Thoracic aorta (tissue), 2 donors: ENCODE results near the gene TP53AIP1. TPM values are rescaled to one million over a fixed set of nuclear protein-coding genes. Genes with fewer than 3 reads are reported as not detected.

Experiments used
- ATAC-seq: fragments of 150-250 bp; one replicate; pipeline ENCODE4 v1.8.0; 2017; ENCODE audit warnings: low read depth; ENCODE audit not compliant: insufficient number of reproducible peaks, low FRiP score
- DNase-seq: peaks from one replicate; pipeline ENCODE4 v3.0.0-alpha.2; 2020; ENCODE audit warnings: low spot score
- H3K27ac ChIP-seq, 2 donors: fragments of 200-600 bp; sonication (generic); 1 replicate in 1 of 2; 2 replicates in 1 of 2; pipeline ENCODE4 v1.5.1; 2016; ENCODE audit warnings: mild to moderate bottlenecking in 2 of 2, moderate library complexity in 2 of 2
- H3K27me3 ChIP-seq: fragments of 200-600 bp; sonication (generic); replicated peaks from 2 replicates; pipeline ENCODE4 v1.6.0; 2016; ENCODE audit warnings: mild to moderate bottlenecking; ENCODE audit not compliant: insufficient read depth
- H3K36me3 ChIP-seq: fragments of 200-600 bp; sonication (generic); one replicate; pipeline ENCODE4 v1.5.1; 2016
- H3K4me1 ChIP-seq, 2 donors: fragments of 200-600 bp; sonication (generic); 1 replicate in 1 of 2; 2 replicates in 1 of 2; pipeline versions ENCODE4 v1.5.1 to v1.6.0; 2016; ENCODE audit warnings: low read depth in 2 of 2, mild to moderate bottlenecking in 1 of 2; ENCODE audit not compliant: control insufficient read depth in 1 of 2
- H3K4me3 ChIP-seq: fragments of 200-600 bp; sonication (generic); 2 replicates; pipeline ENCODE4 v1.5.1; 2016; ENCODE audit warnings: mild to moderate bottlenecking
- H3K9me3 ChIP-seq: fragments of 200-600 bp; sonication (generic); 2 replicates; pipeline ENCODE4 v1.5.1; 2016
- CTCF ChIP-seq: fragments of 200-600 bp; sonication (generic); IDR thresholded peaks from one replicate; pipeline ENCODE4 v1.5.1; 2019; ENCODE audit warnings: antibody characterized with exemption
- total RNA-seq, 2 donors: library from RNA; depleted of rRNA; stranded (reverse); fragments of >200 nt; gene quantifications; one replicate each; pipeline versions ENCODE4 v1.1.0 to v1.2.3, GENCODE V29; 2016

TP53AIP1 gene
- total RNA-seq, 2 donors from 2014 or later = not detected

- Histone ChIP-seq H3K9me3 (no peaks in the 10 kb centered on the region), H3K4me1 (no peaks in the 10 kb centered on the region), H3K27ac (no peak overlapping the region), H3K27me3 (no peaks in the 10 kb centered on the region), H3K4me3 (no peak overlapping the region), H3K36me3 (no peaks in the 10 kb centered on the region)
- no peak for TF ChIP-seq CTCF
- DNase-seq (no peak), ATAC-seq (no peak)
Measured at GRCh38 chr11:128927683-128928336, 14.9 kb downstream of the TP53AIP1 start.

DNA sequence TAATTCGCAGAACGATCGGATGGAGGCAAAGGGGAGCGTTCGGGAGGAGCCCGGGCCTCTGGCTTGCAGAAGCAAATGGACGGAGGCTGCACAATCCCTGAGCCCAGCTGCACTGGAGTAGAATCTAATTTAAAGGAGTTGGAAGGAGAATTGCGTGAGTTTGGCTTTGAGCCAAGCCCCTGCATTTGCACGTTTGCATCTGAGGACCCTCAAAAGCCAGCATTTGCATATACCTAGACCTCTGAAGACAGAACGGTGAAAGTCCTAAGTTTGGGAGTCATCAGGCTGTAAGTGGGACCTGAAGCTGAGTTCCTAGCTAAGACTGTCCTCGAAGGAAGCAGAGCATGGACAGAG, 15.6 kb downstream of the TP53AIP1 start:
- ATAC-seq (no peak), DNase-seq (no peak)
- no peak for TF ChIP-seq CTCF
- Histone ChIP-seq H3K27me3 (no peaks in the 10 kb centered on the region), H3K9me3 (no peaks in the 10 kb centered on the region), H3K4me1 (no peaks in the 10 kb centered on the region), H3K27ac (no peak overlapping the region), H3K36me3 (no peaks in the 10 kb centered on the region), H3K4me3 (no peak overlapping the region)

DNA sequence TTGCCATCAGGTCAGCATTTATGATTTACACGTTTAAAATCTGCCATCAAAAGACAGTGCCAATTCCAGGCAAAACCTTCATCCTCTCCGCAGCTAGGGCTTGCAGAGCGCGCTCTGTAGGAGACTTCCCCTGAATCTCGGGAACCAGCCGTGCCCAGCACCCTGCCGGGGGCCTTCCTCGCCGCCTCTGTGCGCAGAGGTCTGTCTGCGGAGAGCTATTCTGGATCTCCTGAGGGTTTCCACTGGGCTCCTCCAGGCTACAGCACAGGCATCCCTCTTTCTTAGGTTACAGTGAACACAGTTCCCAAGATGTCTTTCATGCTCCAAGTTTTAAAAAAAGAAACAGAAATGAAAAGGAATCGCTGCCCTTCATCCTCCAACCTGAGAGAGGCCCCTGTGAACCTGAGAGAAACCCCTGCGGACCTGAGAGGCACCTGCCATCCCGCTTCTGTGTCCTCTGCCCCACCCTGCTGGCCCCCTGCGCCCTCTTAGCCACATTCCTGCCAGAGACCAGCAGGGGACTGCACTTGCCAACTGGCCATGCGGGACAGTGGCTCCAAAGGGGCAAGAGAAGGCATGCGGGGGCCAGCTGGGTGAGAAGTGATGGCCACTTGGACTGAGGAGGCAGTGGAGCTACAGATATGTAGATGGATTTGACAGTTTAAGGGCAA, 16.1 kb downstream of the TP53AIP1 start:
- no peaks in the 10 kb centered on the region for H3K4me1 ChIP-seq
- H3K27me3 ChIP-seq = no peaks in the 10 kb centered on the region
- H3K4me3 ChIP-seq = no peak overlapping the region
- H3K36me3 ChIP-seq = no peaks in the 10 kb centered on the region
- H3K9me3 ChIP-seq = no peaks in the 10 kb centered on the region
- no peak overlapping the region for H3K27ac ChIP-seq
- DNase-seq (no peak), ATAC-seq (no peak)
- no peak for TF ChIP-seq CTCF

DNA sequence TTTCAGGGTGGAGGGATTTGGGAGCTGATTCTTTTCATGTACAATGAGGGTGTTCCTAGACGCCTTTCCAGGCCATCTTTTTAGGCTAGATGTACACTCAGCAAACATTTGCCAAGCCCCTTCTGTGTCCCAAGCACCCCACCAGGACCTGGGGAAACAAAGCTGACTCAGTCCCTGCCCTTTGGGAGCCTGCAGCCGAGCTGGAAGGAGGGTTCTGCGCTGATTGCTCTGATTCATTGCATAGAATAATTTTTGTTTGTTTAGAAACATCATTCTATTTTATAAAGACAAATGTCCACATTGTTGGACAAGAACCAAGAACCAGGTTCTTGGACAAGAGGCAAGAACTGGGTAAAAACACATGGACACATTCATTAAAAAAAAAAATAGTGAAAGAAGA, 16.7 kb downstream of the TP53AIP1 start:
- no peak for DNase-seq
- no peaks in the 10 kb centered on the region for H3K9me3 ChIP-seq
- H3K27me3 ChIP-seq = no peaks in the 10 kb centered on the region
- H3K4me3 ChIP-seq = no peak overlapping the region
- no peaks in the 10 kb centered on the region for H3K36me3 ChIP-seq
- ATAC-seq = no peak
- no peak overlapping the region for H3K27ac ChIP-seq
- no peak for TF ChIP-seq CTCF
- no peaks in the 10 kb centered on the region for H3K4me1 ChIP-seq

DNA sequence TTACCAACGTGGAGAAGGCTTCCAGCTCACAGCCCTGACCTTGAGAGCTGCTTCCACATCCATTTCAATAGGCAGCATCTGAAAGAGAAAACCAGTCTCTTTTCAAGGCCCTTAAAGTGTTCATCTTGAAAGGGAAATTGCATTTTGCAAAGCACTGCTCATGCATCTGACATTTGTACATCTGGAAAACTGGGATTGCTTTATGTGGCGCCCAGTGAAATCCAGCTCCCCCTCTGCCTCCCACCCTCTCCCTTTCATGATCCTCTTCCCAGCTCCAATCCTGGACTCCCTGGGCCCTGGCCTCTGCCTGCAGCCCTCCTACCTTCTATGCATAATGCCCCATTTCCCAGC, 17.4 kb downstream of the TP53AIP1 start:
- no peak for TF ChIP-seq CTCF
- H3K4me3 ChIP-seq = no peak overlapping the region
- DNase-seq = no peak
- no peaks in the 10 kb centered on the region for H3K4me1 ChIP-seq
- no peaks in the 10 kb centered on the region for H3K36me3 ChIP-seq
- H3K27me3 ChIP-seq = no peaks in the 10 kb centered on the region
- no peak overlapping the region for H3K27ac ChIP-seq
- no peak for ATAC-seq
- no peaks in the 10 kb centered on the region for H3K9me3 ChIP-seq
